A673 (cell line): Measurements from ENCODE around the gene ENHO.

Source experiments
- EZH2 ChIP-seq: fragments of 200-600 bp; sonication (generic); IDR thresholded peaks from 2 replicates; pipeline ENCODE4 v1.6.1; 2017; ENCODE audit warnings: borderline replicate concordance, low read depth, mild to moderate bottlenecking, mixed read lengths, antibody characterized with exemption, low read length; ENCODE audit not compliant: poor library complexity, severe bottlenecking
- TF ChIP-seq, protein P1 (sequence below): fragments of 300-800, 200-600 bp; sonication (generic); conservative IDR thresholded peaks from 2 replicates; pipeline ENCODE4 v1.5.1; 2017; ENCODE audit warnings: low read depth, mild to moderate bottlenecking, antibody characterized with exemption, low read length, moderate library complexity, mixed read lengths

DNA sequence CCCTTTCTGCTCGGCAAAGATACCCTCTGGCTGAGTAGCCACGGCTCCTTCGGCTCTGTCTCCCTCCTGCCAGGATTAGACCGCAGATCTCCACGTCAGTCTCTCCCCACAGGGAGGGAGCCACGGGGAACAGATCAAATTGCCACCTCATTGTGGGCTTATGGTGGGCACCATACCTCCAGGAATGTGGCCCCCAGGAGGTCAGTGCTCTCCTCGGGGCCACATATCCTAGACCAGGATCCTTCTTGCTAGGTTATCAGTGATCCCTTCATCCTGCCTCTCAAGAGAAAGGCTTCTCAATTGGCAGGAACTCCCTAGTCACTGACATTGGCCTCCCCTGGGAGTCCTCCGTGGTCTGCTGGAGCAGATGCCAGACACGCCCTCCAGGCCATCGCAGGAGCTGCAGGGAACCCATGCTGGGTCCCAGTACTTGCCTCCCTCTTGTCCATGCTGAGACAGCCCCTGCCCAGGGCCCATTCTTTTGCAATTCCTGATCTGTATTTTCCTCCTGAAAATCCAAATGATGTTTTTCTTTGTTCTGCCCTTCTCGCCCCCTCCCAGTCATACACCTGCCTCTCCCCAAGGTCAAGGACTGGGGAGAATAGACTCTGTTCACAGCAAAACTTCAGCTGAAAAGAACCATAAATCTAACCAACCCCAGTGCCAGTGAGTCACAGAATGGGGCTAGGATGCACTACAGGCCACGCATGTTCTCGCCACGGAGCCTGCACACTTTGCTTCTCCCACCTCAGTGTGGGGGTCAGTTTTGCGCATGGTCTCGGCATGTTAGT lies 31.6 kb upstream of the ENHO start:
- no peak for TF ChIP-seq EZH2
- TF ChIP-seq, protein P1, sequence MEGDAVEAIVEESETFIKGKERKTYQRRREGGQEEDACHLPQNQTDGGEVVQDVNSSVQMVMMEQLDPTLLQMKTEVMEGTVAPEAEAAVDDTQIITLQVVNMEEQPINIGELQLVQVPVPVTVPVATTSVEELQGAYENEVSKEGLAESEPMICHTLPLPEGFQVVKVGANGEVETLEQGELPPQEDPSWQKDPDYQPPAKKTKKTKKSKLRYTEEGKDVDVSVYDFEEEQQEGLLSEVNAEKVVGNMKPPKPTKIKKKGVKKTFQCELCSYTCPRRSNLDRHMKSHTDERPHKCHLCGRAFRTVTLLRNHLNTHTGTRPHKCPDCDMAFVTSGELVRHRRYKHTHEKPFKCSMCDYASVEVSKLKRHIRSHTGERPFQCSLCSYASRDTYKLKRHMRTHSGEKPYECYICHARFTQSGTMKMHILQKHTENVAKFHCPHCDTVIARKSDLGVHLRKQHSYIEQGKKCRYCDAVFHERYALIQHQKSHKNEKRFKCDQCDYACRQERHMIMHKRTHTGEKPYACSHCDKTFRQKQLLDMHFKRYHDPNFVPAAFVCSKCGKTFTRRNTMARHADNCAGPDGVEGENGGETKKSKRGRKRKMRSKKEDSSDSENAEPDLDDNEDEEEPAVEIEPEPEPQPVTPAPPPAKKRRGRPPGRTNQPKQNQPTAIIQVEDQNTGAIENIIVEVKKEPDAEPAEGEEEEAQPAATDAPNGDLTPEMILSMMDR = no peak
